Fibroblast of the aortic adventitia (primary cell): ENCODE measurements around the gene ACADS. TPM values are rescaled to one million over a fixed set of nuclear protein-coding genes. Genes with fewer than 3 reads are reported as not detected.

Source experiments
- DNase-seq: peaks from one replicate; pipeline ENCODE4 v3.0.0-alpha.2; 2010; ENCODE audit warnings: low read depth
- H3K4me3 ChIP-seq: 2 replicates; pipeline ENCODE4 v1.5.1; 2011; ENCODE audit warnings: low read depth, mild to moderate bottlenecking, control low read depth, low read length, moderate library complexity
- CTCF ChIP-seq: IDR thresholded peaks from 2 replicates; pipeline ENCODE4 v1.5.1; 2011; ENCODE audit warnings: mild to moderate bottlenecking, low read length, control low read depth, inconsistent platforms; ENCODE audit not compliant: insufficient read depth
- total RNA-seq: library from RNA; depleted of rRNA; stranded (reverse); fragments of >200 nt; gene quantifications from 2 replicates; pipeline ENCODE4 v1.2.3, GENCODE V29; 2012; ENCODE audit warnings: low replicate concordance

The ACADS gene
- total RNA-seq, 1 donor = 7.5 TPM

- no peak for DNase-seq
- TF ChIP-seq CTCF = no peak
- no peak overlapping the region for H3K4me3 ChIP-seq
Observed at GRCh38 chr12:120766566-120766965, 40.9 kb downstream of the ACADS start.

GRCh38 chr12:120767071-120768024 lies 41.7 kb downstream of the ACADS start:
- no peak for TF ChIP-seq CTCF

GRCh38 chr12:120771097-120771496 lies 45.5 kb downstream of the ACADS start:
- no peak overlapping the region for H3K4me3 ChIP-seq
- no peak for DNase-seq
- TF ChIP-seq CTCF = no peak

More at GRCh38 chr12:120767071-120768024, 41.7 kb downstream of the ACADS start:
- H3K4me3 ChIP-seq = no peak overlapping the region
- no peak for DNase-seq

- no peak for DNase-seq
- TF ChIP-seq CTCF = no peak
Observed at GRCh38 chr12:120774169-120774916, 48.7 kb downstream of the ACADS start.

GRCh38 chr12:120775862-120776552 lies 50.4 kb downstream of the ACADS start:
- peak; percentile 26 for TF ChIP-seq CTCF
- DNase-seq = peak; percentile 16
- H3K4me3 ChIP-seq = no peak overlapping the region

More at GRCh38 chr12:120774169-120774916, 48.7 kb downstream of the ACADS start:
- no peak overlapping the region for H3K4me3 ChIP-seq

GRCh38 chr12:120783197-120783596 lies 57.6 kb downstream of the ACADS start:
- DNase-seq = peak; percentile 23
- TF ChIP-seq CTCF = no peak
- no peak overlapping the region for H3K4me3 ChIP-seq
